HuH-7 (cell line): ENCODE data around the gene ASB9.
"Not testable (repeated sequence)": the region's sequence is repeated elsewhere in the genome, so short reads cannot be mapped to it uniquely, and the experiment has no call there.

ENCODE experiments used
- DNase-seq: peaks from one replicate; pipeline ENCODE4 v3.0.0; 2011; ENCODE audit warnings: low spot score

The ASB9 gene

GRCh38 chrX:15269618-15270521, at the start of gene ASB9:
ASB9 (minus strand) TSS chrX:15270083; CDS start chrX:15269874, 209 bp downstream.
- peak; percentile 23 for DNase-seq

DNA sequence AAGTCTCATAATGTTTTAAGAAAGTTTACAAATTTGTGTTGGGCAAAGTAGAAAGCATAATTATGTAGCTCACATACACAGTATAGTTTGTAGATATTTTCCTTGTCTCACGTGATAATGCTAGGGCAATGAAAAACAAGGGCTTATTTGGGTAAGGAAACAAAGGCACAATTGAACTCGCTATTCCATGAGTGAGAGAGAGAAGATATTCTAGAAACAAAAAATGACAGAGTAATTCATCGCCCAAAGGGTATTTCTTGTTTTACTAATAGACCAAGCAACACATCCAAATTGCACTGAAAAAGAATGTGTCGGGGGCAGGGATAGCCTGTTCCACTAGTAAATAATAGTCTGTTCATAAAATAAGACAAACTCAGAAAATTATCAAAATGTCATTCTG, 49.2 kb upstream of the ASB9 start:
- DNase-seq, result no peak

GRCh38 chrX:15315509-15315908, 45.6 kb upstream of the ASB9 start, which contains the start of gene ASB11:
ASB11 (minus strand) TSS chrX:15315640; CDS start chrX:15315605, 35 bp downstream.
- DNase-seq, result no peak

DNA sequence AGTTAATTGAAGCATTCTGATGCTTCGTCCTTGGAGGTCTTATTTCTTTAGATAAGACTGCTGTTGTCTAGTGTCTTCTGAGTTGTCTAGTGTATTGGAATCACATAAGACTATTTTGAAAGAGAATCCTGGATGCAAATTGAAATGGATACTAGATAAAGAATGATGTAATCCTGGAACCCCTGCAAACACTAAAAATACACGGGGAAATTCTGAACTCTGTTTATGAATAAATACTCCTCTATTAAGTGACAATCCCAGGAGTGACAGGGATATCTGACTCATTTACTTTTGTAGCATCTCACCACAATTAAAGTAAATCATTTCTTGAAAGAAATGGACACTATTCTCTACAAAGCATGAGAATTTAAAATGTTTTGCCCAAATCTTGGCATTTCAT, 44.6 kb upstream of the ASB9 start:
- no peak for DNase-seq

- no peak for DNase-seq
These were observed 41.2 kb upstream of the ASB9 start for GRCh38 chrX:15311119-15311518.

DNA sequence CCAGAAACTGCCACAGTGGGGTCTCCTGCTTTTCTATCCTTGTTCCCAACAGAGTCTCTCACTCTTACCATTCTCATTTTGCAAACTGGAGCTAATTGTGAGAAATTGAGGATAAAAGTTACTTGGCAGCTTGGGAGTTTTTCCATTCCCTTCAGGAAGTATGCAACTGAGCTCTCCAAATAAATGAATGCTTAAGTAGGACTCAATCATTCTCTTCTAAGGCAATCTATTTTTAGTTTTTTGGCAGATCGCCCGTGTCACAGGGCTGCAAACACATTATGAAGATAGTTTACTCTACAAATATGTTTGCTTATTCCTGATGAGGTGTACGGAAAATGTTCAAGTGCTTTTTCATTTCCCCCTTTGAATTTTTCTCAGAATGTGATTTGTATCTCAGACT, 40.2 kb upstream of the ASB9 start:
- DNase-seq, result no peak

DNA sequence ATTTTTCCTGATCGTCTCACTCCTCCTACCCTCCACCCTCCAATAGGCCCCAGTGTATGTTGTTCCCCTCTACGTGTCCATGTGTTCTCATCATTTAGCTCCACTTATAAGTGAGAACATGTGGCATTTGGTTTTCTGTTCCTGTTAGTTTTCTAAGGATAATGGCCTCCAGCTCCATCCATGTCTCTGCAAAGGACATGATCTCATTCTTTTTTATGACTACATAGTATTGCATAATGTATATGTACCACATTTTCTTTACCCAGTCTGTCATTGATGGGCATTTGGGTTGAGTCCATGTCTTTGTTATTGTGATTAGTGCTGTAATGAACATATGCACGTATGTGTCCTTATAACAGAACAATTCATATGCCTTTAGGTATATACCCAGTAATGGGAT, 36.0 kb upstream of the ASB9 start:
- DNase-seq, result not testable (repeated sequence)

DNA sequence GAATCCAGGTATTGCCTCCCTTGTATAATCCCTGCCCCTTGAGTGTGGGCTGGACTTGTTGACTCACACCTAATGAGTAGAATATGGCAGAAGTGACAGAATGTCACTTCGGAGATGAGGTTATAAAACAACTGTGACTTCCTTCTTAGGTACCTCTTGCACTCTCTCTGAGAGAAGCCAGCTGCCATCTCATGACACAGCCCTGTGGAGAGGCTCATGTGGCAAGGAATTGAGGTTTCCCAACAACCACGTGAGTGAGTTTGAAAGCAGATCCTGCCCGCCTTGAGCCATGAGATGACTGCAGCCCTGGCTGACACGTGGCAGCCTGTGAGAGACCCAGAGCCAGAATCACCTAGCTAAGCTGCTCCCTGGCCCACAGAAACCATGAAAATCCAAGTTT, 32.0 kb upstream of the ASB9 start:
- DNase-seq, result no peak

- DNase-seq, result peak; percentile 10
These were observed 30.3 kb upstream of the ASB9 start for GRCh38 chrX:15299941-15300851.

- DNase-seq, result no peak
These were observed 28.9 kb upstream of the ASB9 start for GRCh38 chrX:15298780-15299179.

- no peak for DNase-seq
These were observed 28.3 kb upstream of the ASB9 start for GRCh38 chrX:15298201-15298600.

GRCh38 chrX:15293451-15293850, 23.6 kb upstream of the ASB9 start:
- DNase-seq, result no peak

DNA sequence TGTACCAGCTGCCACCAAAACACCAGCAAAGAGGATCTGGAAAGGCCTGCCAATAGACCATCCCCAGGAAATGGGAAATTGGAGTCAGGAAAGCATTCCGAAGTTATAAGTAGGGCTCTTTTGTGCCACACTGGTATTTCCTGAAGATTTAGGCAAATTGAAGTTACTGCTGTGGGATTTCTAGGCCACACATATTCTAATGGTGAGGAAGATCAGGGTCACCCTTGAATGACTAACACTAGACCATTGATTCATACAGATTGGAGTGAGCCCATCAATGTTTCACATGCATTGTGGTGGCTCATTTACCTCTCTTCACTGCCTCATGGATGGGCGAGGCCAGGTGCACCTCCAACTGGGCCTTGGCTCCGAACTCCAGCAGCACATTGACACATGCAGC, 23.0 kb upstream of the ASB9 start:
- DNase-seq, result no peak

GRCh38 chrX:15277604-15278003, 7.7 kb upstream of the ASB9 start:
- no peak for DNase-seq

- no peak for DNase-seq
These were observed 5.1 kb upstream of the ASB9 start for GRCh38 chrX:15274946-15275345.

GRCh38 chrX:15273275-15273674, 3.4 kb upstream of the ASB9 start:
- DNase-seq, result not testable (repeated sequence)

GRCh38 chrX:15271757-15272156, 1.9 kb upstream of the ASB9 start:
- no peak for DNase-seq

DNA sequence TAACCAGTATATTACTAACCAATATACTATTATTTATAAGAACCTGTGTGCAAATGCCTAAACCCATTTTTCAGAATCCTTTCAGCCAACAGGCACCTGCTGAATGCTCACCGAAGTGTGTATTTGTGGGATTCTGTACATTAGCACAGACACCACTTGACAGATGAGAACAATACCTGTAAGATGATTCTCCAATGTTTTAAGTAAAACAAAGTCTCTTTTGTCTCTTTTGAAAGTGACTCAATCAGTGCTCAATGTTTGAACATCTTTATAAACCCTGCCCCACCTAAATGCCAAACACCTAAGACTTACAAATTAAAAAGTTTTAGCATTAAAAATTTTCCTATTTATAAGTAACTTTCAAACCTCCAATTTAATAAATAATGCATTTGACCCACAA, 763 bp downstream of the ASB9 start:
- no peak for DNase-seq

GRCh38 chrX:15254852-15255251, 15.0 kb downstream of the ASB9 start:
- DNase-seq, result no peak

DNA sequence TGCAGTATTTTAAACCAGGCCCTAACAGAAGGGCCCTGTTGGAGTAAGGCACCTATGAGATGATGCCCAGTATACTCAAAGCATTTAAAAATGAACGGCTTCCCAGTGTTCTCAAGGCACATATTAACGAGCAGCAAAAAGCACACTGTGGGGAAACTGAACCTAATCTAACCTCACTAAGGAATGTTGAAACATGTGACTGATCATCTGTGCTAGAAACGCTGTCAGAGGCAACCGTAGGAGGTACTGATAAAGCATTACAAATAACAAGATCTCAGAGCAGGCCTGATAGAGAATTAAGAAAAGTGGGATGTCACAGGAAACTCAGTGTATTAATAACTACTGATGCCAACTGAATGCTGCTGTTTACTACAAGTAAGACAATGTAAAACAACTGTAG, 24.0 kb downstream of the ASB9 start:
- no peak for DNase-seq

DNA sequence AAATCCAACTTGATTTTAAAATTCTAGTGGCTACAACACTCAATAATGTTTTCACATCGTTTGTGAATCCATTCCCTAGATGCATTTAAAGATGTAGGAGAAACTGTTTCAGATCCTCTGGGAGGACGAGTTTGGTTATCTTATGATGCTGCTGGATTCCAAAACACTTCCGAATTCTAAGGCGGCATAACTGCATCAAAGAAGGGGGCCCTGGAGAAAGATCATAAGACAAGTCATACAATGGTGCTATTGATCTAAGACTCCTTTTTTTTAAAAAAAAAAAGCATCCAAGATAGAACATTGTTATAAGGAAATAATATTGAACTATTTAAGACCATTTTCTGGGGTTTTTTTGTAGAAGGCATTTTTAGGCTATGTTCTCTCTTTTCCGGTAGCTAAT, 25.5 kb downstream of the ASB9 start:
- no peak for DNase-seq

GRCh38 chrX:15242899-15243555, 26.9 kb downstream of the ASB9 start:
- DNase-seq, result peak; percentile 44
